Measurements from ENCODE around the gene CNOT4. TPM values are rescaled to one million over a fixed set of nuclear protein-coding genes. Genes with fewer than 3 reads are reported as not detected.

The CNOT4 gene
- total RNA-seq, 1 experiment from 2014 or later, result 16.6 TPM

DNA sequence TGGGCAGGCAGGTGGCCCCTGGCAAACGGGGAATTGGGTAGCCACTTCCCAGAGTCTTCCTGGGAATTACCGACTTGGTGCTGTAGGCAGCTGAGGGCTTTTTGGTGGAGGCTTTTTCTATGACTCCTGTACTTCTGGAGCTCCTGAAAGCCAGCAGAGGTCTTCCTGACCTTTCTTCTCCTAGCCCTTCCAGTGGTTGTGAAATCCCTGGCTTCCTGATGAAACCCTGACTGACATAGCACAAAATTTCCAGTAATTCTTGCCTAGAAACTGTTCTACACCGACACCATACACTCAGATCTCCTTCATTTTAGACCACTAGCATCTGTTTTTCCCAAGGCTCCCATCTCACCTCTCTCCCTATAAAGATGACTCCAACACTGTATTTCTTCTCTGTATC lies 156.1 kb downstream of the CNOT4 start:
- Histone ChIP-seq H3K27ac (ENCODE audit: low read depth, low read length) (no peak overlapping the region), H3K4me3 (replicated peaks in 1 of 2; ENCODE audit: low read depth in 1 of 2, low read length in 2 of 2) (no peak overlapping the region), H3K9ac (ENCODE audit: low read length) (no peak overlapping the region), H3K79me2 (ENCODE audit: insufficient read depth, low read length) (no peaks in the 10 kb centered on the region), H3K4me2 (ENCODE audit: low read length) (no peak overlapping the region), H3K27me3 (ENCODE audit: insufficient read depth, low read length) (peaks cover 21% of the 10 kb centered on the region), H2AFZ (ENCODE audit: low read depth, low read length, poor library complexity, severe bottlenecking) (no peak overlapping the region), H3K9me2 (ENCODE audit: insufficient read depth) (no peaks in the 10 kb centered on the region), H4K20me1 (ENCODE audit: insufficient read depth) (no peaks in the 10 kb centered on the region), H3K36me3 (ENCODE audit: control insufficient read depth in 1 of 2, insufficient read depth in 2 of 2, low read length in 2 of 2) (no peaks in the 10 kb centered on the region), H3K4me1 (ENCODE audit: control insufficient read depth in 1 of 2, insufficient read depth in 2 of 2, low read length in 2 of 2) (no peaks in the 10 kb centered on the region), H3K9me3 (ENCODE audit: control insufficient read depth in 1 of 2, insufficient read depth in 1 of 2, low read depth in 1 of 2, low read length in 2 of 2) (no peaks in the 10 kb centered on the region)
- ChIA-PET POLR2A (no interaction called here), CTCF (interaction anchor here (1.8 kb wide), 1 partner anchor 116 kb away, joined by 3 read pairs; no protein-coding TSS in a partner anchor), RAD21 (ENCODE audit: low non-redundant PET in 1 of 2, low total read pairs in 2 of 2, uncharacterized antibody in 2 of 2, unreplicated experiment in 2 of 2) (no interaction called here)
- intact Hi-C loops (cut with micrococcal nuclease), result no loop called here
- BruUV-seq (replicated peaks), result no TSS peak
- ATAC-seq (no peak), DNase-seq (ENCODE audit: low read depth, low spot score) (no peak)
- TF ChIP-seq ELF1 (IDR thresholded peaks at IDR 0.05; ENCODE audit: borderline replicate concordance, low read depth) (no peak), POLR2A (IDR thresholded peaks at IDR 0.05; ENCODE audit: borderline replicate concordance, extremely low read depth, insufficient read depth, insufficient read length) (no peak), POLR2AphosphoS5 (IDR thresholded peaks at IDR 0.05; ENCODE audit: low read depth, low read length) (no peak), CBX3 (IDR thresholded peaks at IDR 0.05; ENCODE audit: low read depth) (no peak), CEBPB (IDR thresholded peaks at IDR 0.05; ENCODE audit: low read depth) (no peak), ATF3 (IDR thresholded peaks at IDR 0.05) (no peak), RAD21 (IDR thresholded peaks at IDR 0.05; ENCODE audit: low read depth) (no peak), SRF (IDR thresholded peaks at IDR 0.05; ENCODE audit: low read depth) (no peak), YY1 (IDR thresholded peaks at IDR 0.05; ENCODE audit: extremely low read depth, insufficient replicate concordance, low read depth, low read length) (no peak), JUND (IDR thresholded peaks at IDR 0.05) (no peak), TCF7L2 (IDR thresholded peaks at IDR 0.05; ENCODE audit: borderline replicate concordance, extremely low read depth, insufficient read depth, insufficient read length) (no peak), EZH2 (IDR thresholded peaks at IDR 0.05) (no peak), SP1 (IDR thresholded peaks at IDR 0.05; ENCODE audit: low read depth) (no peak), ZNF274 (IDR thresholded peaks at IDR 0.05; ENCODE audit: low read depth, low read length) (no peak)
- TF ChIP-seq, protein P1, sequence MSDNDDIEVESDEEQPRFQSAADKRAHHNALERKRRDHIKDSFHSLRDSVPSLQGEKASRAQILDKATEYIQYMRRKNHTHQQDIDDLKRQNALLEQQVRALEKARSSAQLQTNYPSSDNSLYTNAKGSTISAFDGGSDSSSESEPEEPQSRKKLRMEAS (IDR thresholded peaks at IDR 0.05), result no peak
